Kasumi-1 (cell line): ENCODE results near the gene MBTD1.
"Not testable (repeated sequence)": the region's sequence is repeated elsewhere in the genome, so short reads cannot be mapped to it uniquely, and the experiment has no call there.

ENCODE experiments used
- DNase-seq, 2 experiments: peaks; one replicate each; lab custom pipeline; 2025; lab: John Stamatoyannopoulos, UW

Gene MBTD1

GRCh38 chr17:51259564-51260236 lies at the start of gene MBTD1:
Gene MBTD1, minus strand, starts transcription at chr17:51260049. Its CDS starts 34,888 bp downstream, at chr17:51225161.
- DNase-seq = peak; percentile 99

GRCh38 chr17:51305182-51305581 lies 45.3 kb upstream of the MBTD1 start:
- no peak for DNase-seq

- no peak for DNase-seq
These were observed 40.0 kb upstream of the MBTD1 start for GRCh38 chr17:51299859-51300258.

- DNase-seq = peak; percentile 78 to 86
These were observed 38.9 kb upstream of the MBTD1 start for GRCh38 chr17:51298508-51299371.

- DNase-seq = not testable (repeated sequence)
These were observed 34.5 kb upstream of the MBTD1 start for GRCh38 chr17:51294338-51294737.

GRCh38 chr17:51289696-51290111 lies 29.9 kb upstream of the MBTD1 start:
- DNase-seq = no peak

- no peak for DNase-seq
These were observed 27.6 kb upstream of the MBTD1 start for GRCh38 chr17:51287412-51287811.

GRCh38 chr17:51279183-51279582 lies 19.3 kb upstream of the MBTD1 start:
- DNase-seq = no peak

GRCh38 chr17:51275381-51275780 lies 15.5 kb upstream of the MBTD1 start:
- no peak for DNase-seq

GRCh38 chr17:51272812-51273211 lies 13.0 kb upstream of the MBTD1 start:
- no peak for DNase-seq

- DNase-seq = peak; percentile 47 to 68
These were observed 10.8 kb upstream of the MBTD1 start for GRCh38 chr17:51270636-51271035.

GRCh38 chr17:51269991-51270390 lies 10.1 kb upstream of the MBTD1 start:
- DNase-seq = no peak

- DNase-seq = not testable (repeated sequence)
These were observed 4.6 kb upstream of the MBTD1 start for GRCh38 chr17:51264466-51264865.

GRCh38 chr17:51263006-51263405 lies 3.2 kb upstream of the MBTD1 start:
- DNase-seq = no peak

- peak; percentile 68 for DNase-seq
These were observed 1.4 kb upstream of the MBTD1 start for GRCh38 chr17:51261024-51261963.

GRCh38 chr17:51260237-51261023 lies 581 bp upstream of the MBTD1 start, which contains the start of gene UTP18:
Gene UTP18, plus strand, starts transcription at chr17:51260546. Its CDS starts 39 bp downstream, at chr17:51260585.
- peak; percentile 99 for DNase-seq

GRCh38 chr17:51258756-51259563 lies 889 bp downstream of the MBTD1 start:
- DNase-seq = peak; percentile 41 to 60

GRCh38 chr17:51257150-51258081 lies 2.4 kb downstream of the MBTD1 start:
- DNase-seq = no peak

- no peak for DNase-seq
These were observed 3.7 kb downstream of the MBTD1 start for GRCh38 chr17:51256101-51256500.
